Esophagus muscularis mucosa (tissue), 4 donors: ENCODE results near the gene TFB1M. TPM values are rescaled to one million over a fixed set of nuclear protein-coding genes. Genes with fewer than 3 reads are reported as not detected.

Source experiments
- DNase-seq: peaks from one replicate; pipeline ENCODE4 v3.0.0-alpha.2; 2017; ENCODE audit errors: extremely low spot score
- H3K27ac ChIP-seq, 4 donors: fragments of 200-600 bp; sonication (generic); replicated peaks in 1 of 4; 1 replicate in 3 of 4; 2 replicates in 1 of 4; pipeline ENCODE4 v1.5.1; 2016 to 2019; ENCODE audit warnings: mild to moderate bottlenecking in 1 of 4
- H3K27me3 ChIP-seq, 4 donors: fragments of 200-600 bp; sonication (generic); one replicate each; pipeline versions ENCODE4 v1.5.1 to v1.6.0; 2016 to 2019
- H3K36me3 ChIP-seq, 4 donors: fragments of 200-600 bp; sonication (generic); one replicate each; pipeline ENCODE4 v1.5.1; 2016 to 2019
- H3K4me1 ChIP-seq, 4 donors: fragments of 200-600 bp; sonication (generic); one replicate each; pipeline ENCODE4 v1.5.1; 2016 to 2019
- H3K4me3 ChIP-seq, 4 donors: fragments of 200-600 bp; sonication (generic); 1 replicate in 2 of 4; 2 replicates in 2 of 4; pipeline ENCODE4 v1.5.1; 2016 to 2019; ENCODE audit warnings: mild to moderate bottlenecking in 4 of 4, moderate library complexity in 1 of 4
- H3K9me3 ChIP-seq, 4 donors: fragments of 200-600 bp; sonication (generic); 1 replicate in 3 of 4; 2 replicates in 1 of 4; pipeline ENCODE4 v1.5.1; 2016 to 2019
- CTCF ChIP-seq, 3 experiments: fragments of 200-600 bp in 2 of 3; fragments of 450-650 bp in 1 of 3; sonication (generic) in 2 of 3; IDR thresholded peaks; one replicate each; pipeline ENCODE4 v1.5.1; 2017 to 2019; ENCODE audit warnings: antibody characterized with exemption in 3 of 3, mild to moderate bottlenecking in 2 of 3, moderate library complexity in 1 of 3
- EP300 ChIP-seq: sonication (generic); formaldehyde crosslinking; IDR thresholded peaks from one replicate; pipeline ENCODE4 v1.6.1; 2017; ENCODE audit warnings: antibody characterized with exemption
- POLR2A ChIP-seq: fragments of 450-650 bp; IDR thresholded peaks from one replicate; pipeline ENCODE4 v1.6.1; 2017; ENCODE audit warnings: antibody characterized with exemption, moderate library complexity, mild to moderate bottlenecking, low read depth
- POLR2AphosphoS5 ChIP-seq, 2 donors: sonication (generic); formaldehyde crosslinking; IDR thresholded peaks; one replicate each; pipeline ENCODE4 v1.6.1; 2017; ENCODE audit warnings: antibody characterized with exemption in 2 of 2
- WGBS: methylation state at CpG from one replicate; pipeline ENCODE4 v1.1.5; 2018; 5-methylcytosine and 5-hydroxymethylcytosine counted together
- intact Hi-C: fragments of 100-400 bp; cut with DNase I; formaldehyde crosslinking; loops from one replicate; pipeline ENCODE4 v1.15.1; 2023
- total RNA-seq, 4 donors: library from RNA; depleted of rRNA; stranded (reverse); fragments of >200 nt; gene quantifications; one replicate each; pipeline versions ENCODE4 v1.1.0 to v1.2.1, GENCODE V29; 2016

TFB1M gene
- total RNA-seq, 4 donors from 2014 or later: 6.5 to 15.4 (median 12.2) TPM

- Histone ChIP-seq H3K36me3 (no peaks in the 10 kb centered on the region), H3K27me3 (no peaks in the 10 kb centered on the region), H3K4me1 (peaks cover 0 to 50% (median 30%) of the 10 kb centered on the region in 4 donors), H3K4me3 (no peak overlapping the region), H3K27ac (no peak overlapping the region), H3K9me3 (no peaks in the 10 kb centered on the region)
- no peak for TF ChIP-seq CTCF (IDR thresholded peaks at IDR 0.05)
- TF ChIP-seq POLR2A: no peak
- no peak for TF ChIP-seq POLR2AphosphoS5 (IDR thresholded peaks at IDR 0.05)
- no peak for TF ChIP-seq EP300
- 88% methylated on average over 7 of the region's 7 CpGs for WGBS
- no peak for DNase-seq
- intact Hi-C loops: no loop called here
Measured at GRCh38 chr6:155224618-155225017, 89.7 kb downstream of the TFB1M start.

- H3K27me3 ChIP-seq: no peaks in the 10 kb centered on the region
- no peak for DNase-seq
- H3K4me3 ChIP-seq: no peak overlapping the region
- no peaks in the 10 kb centered on the region for H3K36me3 ChIP-seq
- intact Hi-C loops: no loop called here
- H3K27ac ChIP-seq: no peak overlapping the region
- 74% methylated on average over 12 of the region's 12 CpGs for WGBS
- H3K9me3 ChIP-seq: no peaks in the 10 kb centered on the region
- H3K4me1 ChIP-seq: peaks cover 0 to 42% (median 24%) of the 10 kb centered on the region in 4 donors
- no peak for TF ChIP-seq EP300
- TF ChIP-seq POLR2AphosphoS5 (IDR thresholded peaks at IDR 0.05): no peak
- TF ChIP-seq POLR2A: no peak
- no peak for TF ChIP-seq CTCF (IDR thresholded peaks at IDR 0.05)
Measured at GRCh38 chr6:155223646-155224451, 90.4 kb downstream of the TFB1M start.

- intact Hi-C loops: no loop called here
- WGBS: 91% methylated on average over 4 of the region's 4 CpGs
- H3K36me3 ChIP-seq: no peaks in the 10 kb centered on the region
- H3K9me3 ChIP-seq: no peaks in the 10 kb centered on the region
- H3K4me1 ChIP-seq: peaks cover 0 to 29% (median 10%) of the 10 kb centered on the region in 4 donors
- no peak for TF ChIP-seq EP300
- TF ChIP-seq POLR2AphosphoS5 (IDR thresholded peaks at IDR 0.05): no peak
- TF ChIP-seq POLR2A: no peak
- TF ChIP-seq CTCF (IDR thresholded peaks at IDR 0.05): no peak
- H3K4me3 ChIP-seq: no peak overlapping the region
- no peak for DNase-seq
- no peak overlapping the region for H3K27ac ChIP-seq
- H3K27me3 ChIP-seq: no peaks in the 10 kb centered on the region
Measured at GRCh38 chr6:155222506-155222905, 91.8 kb downstream of the TFB1M start.

- WGBS: 80% methylated on average over 4 of the region's 4 CpGs
- H3K4me1 ChIP-seq: peaks cover 0 to 20% (median 11%) of the 10 kb centered on the region in 4 donors
- H3K27ac ChIP-seq: no peak overlapping the region
- no peaks in the 10 kb centered on the region for H3K27me3 ChIP-seq
- DNase-seq: no peak
- no peaks in the 10 kb centered on the region for H3K36me3 ChIP-seq
- H3K4me3 ChIP-seq: no peak overlapping the region
- H3K9me3 ChIP-seq: no peaks in the 10 kb centered on the region
- intact Hi-C loops: no loop called here
- TF ChIP-seq CTCF (IDR thresholded peaks at IDR 0.05) (no peak), POLR2AphosphoS5 (IDR thresholded peaks at IDR 0.05) (no peak), EP300 (no peak), POLR2A (no peak)
Measured at GRCh38 chr6:155221086-155221485, 93.2 kb downstream of the TFB1M start.
